CD4-positive, alpha-beta T cell (primary cell): ENCODE results near the gene SOS2. TPM values are rescaled to one million over a fixed set of nuclear protein-coding genes. Genes with fewer than 3 reads are reported as not detected.
A peak's percentile ranks its signal among the peaks of the same experiment; 100 is the strongest.

ENCODE experiments used
- ATAC-seq: fragments of 200-7000 bp; cut with Tn5 transposase; one replicate; pipeline ENCODE4 v1.10.0; 2022; ENCODE audit warnings: mild to moderate bottlenecking; ENCODE audit not compliant: poor library complexity
- CTCF ChIA-PET: fragments of 350-600 bp; sonication (Branson Sonifier 250); formaldehyde crosslinking; loops from one replicate; lab custom pipeline; 2021; ENCODE audit warnings: antibody characterized with exemption, inconsistent platforms; lab: Charles Lee
- POLR2A ChIA-PET: fragments of 350-600 bp; sonication (Branson Sonifier 250); formaldehyde crosslinking; loops from one replicate; lab custom pipeline; 2021; ENCODE audit warnings: antibody characterized with exemption, inconsistent platforms; lab: Charles Lee
- DNase-seq, 14 experiments: peaks; one replicate each; pipeline ENCODE4 v3.0.0-alpha.2; 2013 to 2020; ENCODE audit warnings: mixed read lengths in 2 of 14
- H3K27ac ChIP-seq, 2 donors: one replicate each; pipeline versions ENCODE4 v1.5.1 to v1.7.0; 2013; ENCODE audit warnings: low read length in 2 of 2, low read depth in 1 of 2, mild to moderate bottlenecking in 1 of 2
- H3K27me3 ChIP-seq, 2 experiments: 1 replicate in 1 of 2; 2 replicates in 1 of 2; pipeline versions ENCODE4 v1.6.1 to v1.7.0; 2013; ENCODE audit warnings: low read length in 2 of 2, control low read depth in 1 of 2, mild to moderate bottlenecking in 1 of 2, moderate library complexity in 1 of 2; ENCODE audit not compliant: insufficient read depth in 2 of 2, control insufficient read depth in 1 of 2
- H3K36me3 ChIP-seq: one replicate; pipeline ENCODE4 v1.6.1; 2013; ENCODE audit warnings: low read length, control low read depth; ENCODE audit not compliant: insufficient read depth
- H3K4me1 ChIP-seq: one replicate; pipeline ENCODE4 v1.6.1; 2013; ENCODE audit warnings: low read length, control low read depth; ENCODE audit not compliant: insufficient read depth
- H3K4me3 ChIP-seq: one replicate; pipeline ENCODE4 v1.5.1; 2013; ENCODE audit warnings: mild to moderate bottlenecking, low read length, moderate library complexity
- H3K9me3 ChIP-seq, 2 experiments: 1 replicate in 1 of 2; 2 replicates in 1 of 2; pipeline versions ENCODE4 v1.6.1 to v1.7.0; 2013; ENCODE audit warnings: low read length in 2 of 2, mild to moderate bottlenecking in 2 of 2, control low read depth in 1 of 2, moderate library complexity in 1 of 2; ENCODE audit not compliant: control insufficient read depth in 1 of 2, insufficient read depth in 1 of 2
- H3K27ac Mint-ChIP-seq: one replicate; pipeline ENCODE4 v1.8.0; 2020; ENCODE audit warnings: mixed read lengths
- H3K27me3 Mint-ChIP-seq: one replicate; pipeline ENCODE4 v1.8.0; 2021; ENCODE audit warnings: mixed read lengths
- H3K36me3 Mint-ChIP-seq: one replicate; pipeline ENCODE4 v1.8.0; 2021; ENCODE audit warnings: low read depth, mixed read lengths
- H3K4me1 Mint-ChIP-seq: one replicate; pipeline ENCODE4 v1.8.0; 2021; ENCODE audit warnings: low read depth, mixed read lengths
- H3K4me3 Mint-ChIP-seq: one replicate; pipeline ENCODE4 v1.8.0; 2020; ENCODE audit warnings: mild to moderate bottlenecking, mixed read lengths
- H3K9me3 Mint-ChIP-seq: one replicate; pipeline ENCODE4 v1.8.0; 2020; ENCODE audit warnings: mixed read lengths
- intact Hi-C, 2 experiments: fragments of 100-400 bp; cut with DNase I in 1 of 2; cut with micrococcal nuclease in 1 of 2; formaldehyde crosslinking; loops; one replicate each; pipeline versions ENCODE4 v1.15.1 to v1.9.0; 2023 to 2025; cut with DNase I, micrococcal nuclease
- total RNA-seq, 174 experiments: library from RNA in 2 of 174; stranded (reverse) in 2 of 174; gene quantifications; one replicate each; pipeline ENCODE4 v1.2.3 and lab custom pipeline; 2021 to 2026
- TF ChIP-seq, protein P1 (sequence below): fragments of 200-600 bp; IDR thresholded peaks from one replicate; pipeline ENCODE4 v1.8.0; 2022; ENCODE audit warnings: antibody characterized with exemption, mild to moderate bottlenecking

Gene SOS2
- total RNA-seq, 2 experiments from 2014 or later = 53.8 to 56.7 TPM

DNA sequence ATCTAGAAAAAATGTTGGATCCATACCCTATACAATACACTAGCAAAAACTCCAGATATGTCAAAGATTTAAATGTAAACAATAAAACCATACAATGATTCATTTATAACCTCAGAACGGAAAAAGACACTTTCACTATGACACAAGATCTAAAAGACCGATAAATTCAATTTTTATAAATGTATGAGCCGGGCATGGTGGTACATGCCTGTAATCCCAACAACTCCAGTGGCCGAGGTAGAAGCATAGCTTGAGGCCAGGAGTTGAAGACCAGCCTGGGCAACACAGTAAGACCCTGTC lies 2.5 kb upstream of the SOS2 start:
- intact Hi-C loops = loop anchor here in 1 of 2 experiments (5.0 to 10.0 kb wide), 4 partner anchors 117 to 591 kb away; partner anchors contain the start of genes MAP4K5 and VCPKMT
- H3K4me3 Mint-ChIP-seq = peak overlapping the region; percentile 86
- H3K4me3 ChIP-seq = peak overlapping the region; percentile 20

DNA sequence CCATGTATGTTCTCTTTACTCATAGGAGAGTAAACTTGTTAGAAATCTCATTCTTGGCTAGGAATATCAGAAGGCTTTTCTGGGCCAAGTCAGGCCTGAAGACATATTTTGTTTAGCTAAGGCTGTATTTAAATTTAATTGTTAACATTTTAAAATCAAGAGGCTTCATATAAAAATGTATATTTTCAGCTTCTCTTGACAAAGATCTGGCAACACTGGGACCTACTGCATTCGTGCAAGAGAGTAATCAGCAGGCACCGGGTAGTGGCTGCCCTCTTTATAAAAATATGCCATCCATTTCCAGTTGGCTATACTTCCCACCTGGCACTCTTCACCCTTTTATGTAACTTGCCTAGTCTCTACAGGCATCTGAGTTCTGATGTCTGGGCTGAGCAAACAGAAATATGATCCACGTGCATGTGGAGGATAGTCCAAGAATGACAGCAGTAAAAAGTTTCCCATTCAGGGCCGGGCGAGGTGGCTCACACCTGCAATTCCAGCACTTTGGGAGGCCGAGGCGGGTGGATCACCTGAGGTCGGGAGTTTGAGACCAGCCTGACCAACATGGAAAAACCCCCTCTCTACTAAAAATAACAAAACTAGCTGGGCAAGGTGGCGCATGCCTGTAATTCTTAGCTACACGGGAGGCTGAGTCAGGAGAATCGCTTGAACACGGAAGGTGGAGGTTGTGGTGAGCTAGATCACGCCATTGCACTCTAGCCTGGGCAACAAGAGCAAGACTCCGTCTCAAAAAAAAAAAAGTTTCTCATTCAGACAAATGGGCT lies 2.0 kb upstream of the SOS2 start:
- Histone ChIP-seq H3K4me3 (peak overlapping the region; percentile 20), H3K4me1 (peaks cover 24% of the 10 kb centered on the region), H3K27ac (no peak overlapping the region), H3K36me3 (no peaks in the 10 kb centered on the region), H3K27me3 (no peaks in the 10 kb centered on the region), H3K9me3 (no peaks in the 10 kb centered on the region)
- no peaks in the 10 kb centered on the region for H3K27me3 Mint-ChIP-seq
- no peak for ATAC-seq
- H3K4me3 Mint-ChIP-seq = peak overlapping the region; percentile 86
- peaks cover 7% of the 10 kb centered on the region for H3K36me3 Mint-ChIP-seq
- TF ChIP-seq, protein P1, sequence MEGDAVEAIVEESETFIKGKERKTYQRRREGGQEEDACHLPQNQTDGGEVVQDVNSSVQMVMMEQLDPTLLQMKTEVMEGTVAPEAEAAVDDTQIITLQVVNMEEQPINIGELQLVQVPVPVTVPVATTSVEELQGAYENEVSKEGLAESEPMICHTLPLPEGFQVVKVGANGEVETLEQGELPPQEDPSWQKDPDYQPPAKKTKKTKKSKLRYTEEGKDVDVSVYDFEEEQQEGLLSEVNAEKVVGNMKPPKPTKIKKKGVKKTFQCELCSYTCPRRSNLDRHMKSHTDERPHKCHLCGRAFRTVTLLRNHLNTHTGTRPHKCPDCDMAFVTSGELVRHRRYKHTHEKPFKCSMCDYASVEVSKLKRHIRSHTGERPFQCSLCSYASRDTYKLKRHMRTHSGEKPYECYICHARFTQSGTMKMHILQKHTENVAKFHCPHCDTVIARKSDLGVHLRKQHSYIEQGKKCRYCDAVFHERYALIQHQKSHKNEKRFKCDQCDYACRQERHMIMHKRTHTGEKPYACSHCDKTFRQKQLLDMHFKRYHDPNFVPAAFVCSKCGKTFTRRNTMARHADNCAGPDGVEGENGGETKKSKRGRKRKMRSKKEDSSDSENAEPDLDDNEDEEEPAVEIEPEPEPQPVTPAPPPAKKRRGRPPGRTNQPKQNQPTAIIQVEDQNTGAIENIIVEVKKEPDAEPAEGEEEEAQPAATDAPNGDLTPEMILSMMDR = no peak
- H3K27ac Mint-ChIP-seq = peak overlapping the region; percentile 91
- no peaks in the 10 kb centered on the region for H3K9me3 Mint-ChIP-seq
- CTCF ChIA-PET = interaction anchor here (0.5 to 2.2 kb wide), 4 partner anchors 15 to 88 kb away, joined by 3 to 5 read pairs (median 4); partner anchors contain the start of genes DMAC2L and L2HGDH
- H3K4me1 Mint-ChIP-seq = peaks cover 45% of the 10 kb centered on the region
- intact Hi-C loops = loop anchor here in 1 of 2 experiments (5.0 to 10.0 kb wide), 4 partner anchors 116 to 591 kb away; partner anchors contain the start of genes MAP4K5 and VCPKMT
- peak in 5 of 14 experiments; percentile 1 to 54 (median 34) for DNase-seq
- POLR2A ChIA-PET = interaction anchor here (1.1 kb wide), 1 partner anchor 546 kb away, joined by 3 read pairs; the partner anchor contains the start of gene POLE2

More for the DNA sequence above, 2.5 kb upstream of the SOS2 start:
- Histone ChIP-seq H3K27ac (no peak overlapping the region), H3K27me3 (no peaks in the 10 kb centered on the region), H3K9me3 (no peaks in the 10 kb centered on the region), H3K4me1 (peaks cover 24% of the 10 kb centered on the region), H3K36me3 (no peaks in the 10 kb centered on the region)
- CTCF ChIA-PET = interaction anchor here (0.7 to 2.2 kb wide), 2 partner anchors 22 to 87 kb away, joined by 3 to 5 read pairs; no protein-coding TSS in a partner anchor
- Mint-ChIP-seq H3K27me3 (no peaks in the 10 kb centered on the region), H3K36me3 (peaks cover 7% of the 10 kb centered on the region), H3K9me3 (no peaks in the 10 kb centered on the region), H3K27ac (peak overlapping the region; percentile 91), H3K4me1 (peaks cover 40% of the 10 kb centered on the region)
- TF ChIP-seq, protein P1 = no peak
- peak in 1 of 14 experiments; percentile 25 for DNase-seq
- POLR2A ChIA-PET = no interaction called here
- no peak for ATAC-seq

DNA sequence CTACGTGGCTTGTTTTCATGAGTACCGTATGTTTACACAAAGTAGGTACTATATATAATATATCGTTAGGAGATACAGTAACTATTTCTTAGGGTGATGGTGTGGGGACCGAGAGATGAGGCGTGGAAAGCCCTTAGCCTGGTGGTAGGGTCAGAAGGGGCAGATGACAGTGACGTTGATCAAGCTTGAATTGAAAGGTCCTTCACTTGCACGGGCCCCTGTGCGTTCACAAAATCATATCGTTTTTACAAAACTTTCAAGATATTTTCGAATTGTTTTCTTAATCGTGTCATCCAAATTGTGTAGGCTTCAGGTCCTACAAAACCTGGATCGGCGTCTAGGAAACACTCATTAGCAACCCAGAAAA lies 881 bp upstream of the SOS2 start:
- Histone ChIP-seq H3K4me3 (peak overlapping the region; percentile 85), H3K36me3 (no peaks in the 10 kb centered on the region), H3K27me3 (no peaks in the 10 kb centered on the region), H3K27ac (peak overlapping the region; percentile 68 to 80), H3K9me3 (no peaks in the 10 kb centered on the region), H3K4me1 (peaks cover 24% of the 10 kb centered on the region)
- Mint-ChIP-seq H3K9me3 (no peaks in the 10 kb centered on the region), H3K36me3 (peaks cover 7% of the 10 kb centered on the region), H3K27me3 (no peaks in the 10 kb centered on the region), H3K27ac (peak overlapping the region; percentile 91), H3K4me1 (peaks cover 52% of the 10 kb centered on the region), H3K4me3 (peak overlapping the region; percentile 91)
- TF ChIP-seq, protein P1 = no peak
- ChIA-PET POLR2A (interaction anchor here (0.6 to 1.6 kb wide), 12 partner anchors 11 to 1008 kb away, joined by 3 to 10 read pairs (median 4); partner anchors contain the start of genes DMAC2L, DNAAF2, KLHDC2 and L2HGDH), CTCF (interaction anchor here (1.2 to 1.3 kb wide), 3 partner anchors 16 to 370 kb away, joined by 3 to 4 read pairs (median 3); partner anchors contain the start of genes DMAC2L and L2HGDH)
- peak in 1 of 14 experiments; percentile 5 for DNase-seq
- intact Hi-C loops = loop anchor here in 1 of 2 experiments (5.0 to 10.0 kb wide), 4 partner anchors 115 to 593 kb away; partner anchors contain the start of genes MAP4K5 and VCPKMT
- no peak for ATAC-seq
